HL-60 (cell line): ENCODE data around the gene KAT6B.

ENCODE experiments used
- DNase-seq, 2 experiments: peaks; one replicate each; pipeline ENCODE4 v3.0.0-alpha.2; 2010 to 2020; ENCODE audit warnings: low read depth in 1 of 2, low spot score in 1 of 2
- H3K27ac ChIP-seq: fragments of 250-450 bp; sonication (Bioruptor Pico); replicated peaks from 2 replicates; pipeline ENCODE4 v1.5.1; 2020; ENCODE audit warnings: mild to moderate bottlenecking, moderate library complexity
- H3K27me3 ChIP-seq: fragments of 250-450 bp; sonication (Bioruptor Pico); 2 replicates; pipeline ENCODE4 v1.5.1; 2021; ENCODE audit warnings: mild to moderate bottlenecking, moderate library complexity; ENCODE audit not compliant: insufficient read depth, poor library complexity, severe bottlenecking
- H3K4me3 ChIP-seq: replicated peaks from 2 replicates; pipeline ENCODE4 v1.5.1; 2011; ENCODE audit warnings: mild to moderate bottlenecking, control low read depth, low read length; ENCODE audit not compliant: insufficient read depth
- CTCF ChIP-seq: IDR thresholded peaks from one replicate; pipeline ENCODE4 v1.5.1; 2011; ENCODE audit warnings: low read length, control low read depth, inconsistent platforms; ENCODE audit not compliant: insufficient read depth
- GABPA ChIP-seq: IDR thresholded peaks from 2 replicates; pipeline ENCODE4 v1.6.1; 2012; ENCODE audit warnings: low read depth
- POLR2AphosphoS5 ChIP-seq: IDR thresholded peaks from 2 replicates; pipeline ENCODE4 v1.6.1; 2012; ENCODE audit warnings: low read depth
- REST ChIP-seq: IDR thresholded peaks from 2 replicates; pipeline ENCODE4 v1.6.1; 2012; ENCODE audit warnings: low read depth; ENCODE audit not compliant: insufficient replicate concordance
- SPI1 ChIP-seq: IDR thresholded peaks from 2 replicates; pipeline ENCODE4 v1.6.1; 2012; ENCODE audit warnings: low read depth, mild to moderate bottlenecking, borderline replicate concordance

Gene KAT6B

GRCh38 chr10:74913377-74913979 lies 87.1 kb downstream of the KAT6B start:
- no peak overlapping the region for H3K4me3 ChIP-seq
- H3K27ac ChIP-seq = no peak overlapping the region
- no peaks in the 10 kb centered on the region for H3K27me3 ChIP-seq
- no peak for DNase-seq
- no peak for TF ChIP-seq GABPA
- TF ChIP-seq REST = no peak
- TF ChIP-seq CTCF = no peak
- no peak for TF ChIP-seq SPI1
- TF ChIP-seq POLR2AphosphoS5 = no peak

GRCh38 chr10:74916283-74916682 lies 89.9 kb downstream of the KAT6B start:
- Histone ChIP-seq H3K27ac (no peak overlapping the region), H3K27me3 (no peaks in the 10 kb centered on the region), H3K4me3 (no peak overlapping the region)
- TF ChIP-seq POLR2AphosphoS5 (no peak), GABPA (no peak), SPI1 (no peak), REST (no peak), CTCF (no peak)
- DNase-seq = no peak

GRCh38 chr10:74917481-74918077 lies 91.2 kb downstream of the KAT6B start:
- no peaks in the 10 kb centered on the region for H3K27me3 ChIP-seq
- H3K4me3 ChIP-seq = no peak overlapping the region
- TF ChIP-seq POLR2AphosphoS5 = no peak
- TF ChIP-seq GABPA = no peak
- no peak for TF ChIP-seq SPI1
- TF ChIP-seq REST = no peak
- TF ChIP-seq CTCF = no peak
- no peak for DNase-seq
- H3K27ac ChIP-seq = no peak overlapping the region
